GM06990 (cell line): ENCODE measurements around the gene LRBA.
"Not testable (repeated sequence)": the region's sequence is repeated elsewhere in the genome, so short reads cannot be mapped to it uniquely, and the experiment has no call there.

Experiments
- DNase-seq: peaks from one replicate; pipeline ENCODE4 v3.0.0-alpha.2; 2011; ENCODE audit not compliant: insufficient read length; ENCODE audit errors: extremely low read depth
- H3K27me3 ChIP-seq: replicated peaks from 2 replicates; pipeline ENCODE4 v1.6.0; 2011; ENCODE audit warnings: low read length; ENCODE audit not compliant: control insufficient read depth, insufficient read depth
- H3K36me3 ChIP-seq: 2 replicates; pipeline ENCODE4 v1.5.1; 2011; ENCODE audit warnings: low read length; ENCODE audit not compliant: control insufficient read depth, insufficient read depth
- H3K4me3 ChIP-seq: replicated peaks from 2 replicates; pipeline ENCODE4 v1.5.1; 2011; ENCODE audit warnings: low read depth, mild to moderate bottlenecking, control low read depth, low read length
- TF ChIP-seq, protein P1 (sequence below): IDR thresholded peaks from 2 replicates; pipeline ENCODE4 v1.5.1; 2011; ENCODE audit warnings: low read length, control low read depth, mild to moderate bottlenecking, inconsistent platforms; ENCODE audit not compliant: insufficient read depth, poor library complexity, severe bottlenecking

Gene LRBA

DNA sequence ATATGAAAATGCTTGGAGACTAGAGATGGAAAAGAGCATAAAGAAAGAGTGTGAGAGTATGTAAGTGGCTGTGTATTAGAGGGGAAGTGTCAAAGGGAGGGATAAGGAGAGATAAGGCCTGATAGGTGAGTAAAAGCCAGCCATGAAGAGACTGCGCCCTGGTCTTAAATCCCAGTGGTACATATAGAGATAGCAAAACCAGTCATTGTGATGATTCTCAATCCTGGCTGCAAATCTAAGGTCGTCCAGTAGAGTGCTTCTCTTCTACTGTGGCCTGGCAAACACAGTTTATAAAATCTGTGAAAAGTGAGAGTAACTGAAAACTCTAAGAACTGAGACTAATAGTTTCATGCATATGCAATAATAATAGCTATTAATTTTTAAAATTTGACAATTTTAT, 346.3 kb downstream of the LRBA start:
- TF ChIP-seq, protein P1, sequence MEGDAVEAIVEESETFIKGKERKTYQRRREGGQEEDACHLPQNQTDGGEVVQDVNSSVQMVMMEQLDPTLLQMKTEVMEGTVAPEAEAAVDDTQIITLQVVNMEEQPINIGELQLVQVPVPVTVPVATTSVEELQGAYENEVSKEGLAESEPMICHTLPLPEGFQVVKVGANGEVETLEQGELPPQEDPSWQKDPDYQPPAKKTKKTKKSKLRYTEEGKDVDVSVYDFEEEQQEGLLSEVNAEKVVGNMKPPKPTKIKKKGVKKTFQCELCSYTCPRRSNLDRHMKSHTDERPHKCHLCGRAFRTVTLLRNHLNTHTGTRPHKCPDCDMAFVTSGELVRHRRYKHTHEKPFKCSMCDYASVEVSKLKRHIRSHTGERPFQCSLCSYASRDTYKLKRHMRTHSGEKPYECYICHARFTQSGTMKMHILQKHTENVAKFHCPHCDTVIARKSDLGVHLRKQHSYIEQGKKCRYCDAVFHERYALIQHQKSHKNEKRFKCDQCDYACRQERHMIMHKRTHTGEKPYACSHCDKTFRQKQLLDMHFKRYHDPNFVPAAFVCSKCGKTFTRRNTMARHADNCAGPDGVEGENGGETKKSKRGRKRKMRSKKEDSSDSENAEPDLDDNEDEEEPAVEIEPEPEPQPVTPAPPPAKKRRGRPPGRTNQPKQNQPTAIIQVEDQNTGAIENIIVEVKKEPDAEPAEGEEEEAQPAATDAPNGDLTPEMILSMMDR: no peak
- H3K4me3 ChIP-seq: no peak overlapping the region
- DNase-seq: no peak
- H3K27me3 ChIP-seq: no peaks in the 10 kb centered on the region
- no peaks in the 10 kb centered on the region for H3K36me3 ChIP-seq

DNA sequence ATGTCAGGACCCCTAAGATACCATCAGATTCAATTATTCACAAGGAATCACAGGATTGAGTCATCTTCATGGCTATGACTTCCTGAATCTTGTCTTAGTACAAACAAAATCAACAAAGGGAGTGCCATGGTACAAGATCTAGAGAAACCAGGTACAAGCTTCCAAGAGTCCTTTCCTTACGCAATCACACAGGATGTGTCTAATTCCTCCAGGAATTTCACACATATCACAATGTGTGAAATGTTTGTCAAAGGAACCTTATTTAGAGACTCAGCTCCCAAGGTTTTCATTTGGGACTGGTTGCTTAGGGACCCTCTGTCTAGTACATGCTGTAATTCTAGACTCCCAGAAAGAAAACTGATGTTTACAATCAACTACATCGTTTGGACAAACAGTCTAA, 350.1 kb downstream of the LRBA start:
- DNase-seq: no peak
- Histone ChIP-seq H3K27me3 (no peaks in the 10 kb centered on the region), H3K4me3 (no peak overlapping the region), H3K36me3 (no peaks in the 10 kb centered on the region)
- TF ChIP-seq, protein P1: no peak

DNA sequence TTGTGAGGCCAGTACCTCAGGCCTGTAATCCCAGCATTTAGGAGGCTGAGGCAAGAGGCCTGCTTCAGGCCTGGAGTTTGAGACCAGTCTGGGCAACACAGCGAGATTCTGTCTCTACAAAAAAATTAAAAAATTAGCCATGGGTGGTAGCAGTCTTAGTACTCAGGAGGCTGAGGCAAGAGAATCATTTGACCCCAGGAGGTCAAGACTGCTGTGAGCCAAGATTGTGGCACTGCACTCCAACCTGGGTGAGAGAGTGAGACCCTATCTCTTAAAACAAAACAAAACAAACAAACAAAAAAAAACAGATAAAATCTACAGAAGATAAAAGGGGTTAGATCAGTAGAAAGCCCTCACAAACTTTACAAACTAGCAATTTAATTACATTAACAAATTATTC, 352.4 kb downstream of the LRBA start:
- TF ChIP-seq, protein P1: no peak
- H3K4me3 ChIP-seq: no peak overlapping the region
- H3K27me3 ChIP-seq: no peaks in the 10 kb centered on the region
- DNase-seq: no peak
- no peaks in the 10 kb centered on the region for H3K36me3 ChIP-seq

DNA sequence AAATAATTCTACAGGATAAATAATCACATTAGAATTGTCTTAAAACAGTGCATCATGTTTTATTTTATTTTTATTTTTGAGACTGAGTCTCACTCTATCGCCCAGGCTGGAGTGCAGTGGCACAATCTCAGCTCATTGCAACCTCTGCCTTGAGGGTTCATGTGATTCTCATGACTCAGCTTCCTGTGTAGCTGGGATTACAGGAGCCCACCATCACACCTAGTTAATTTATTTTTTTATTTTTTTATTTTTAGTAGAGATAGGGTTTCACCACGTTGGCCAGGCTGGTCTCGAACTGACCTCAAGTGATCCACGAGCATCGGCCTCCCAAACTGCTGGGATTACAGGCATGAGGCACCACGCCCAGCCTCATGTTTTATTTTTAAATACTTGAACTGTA, 353.5 kb downstream of the LRBA start:
- H3K4me3 ChIP-seq, H3K36me3 ChIP-seq, DNase-seq, H3K27me3 ChIP-seq: not testable (repeated sequence)

DNA sequence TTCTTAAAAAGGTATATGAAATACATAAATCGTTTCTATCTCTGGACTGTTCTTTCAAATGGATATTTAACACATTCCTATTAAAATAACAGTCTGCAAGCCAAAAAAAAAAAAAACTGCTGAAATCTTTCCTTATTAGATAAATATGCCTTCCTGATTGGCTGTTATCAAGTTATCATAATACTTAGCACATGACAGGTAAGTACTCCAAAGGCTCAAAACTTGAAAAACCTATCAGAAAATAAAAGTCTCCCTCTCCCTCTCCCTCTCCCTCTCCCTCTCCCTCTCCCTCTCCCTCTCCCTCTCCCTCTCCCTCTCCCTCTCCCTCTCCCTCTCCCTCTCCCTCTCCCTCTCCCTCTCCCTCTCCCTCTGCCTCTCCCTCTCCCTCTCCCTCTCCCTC, 356.8 kb downstream of the LRBA start:
- not testable (repeated sequence) for H3K27me3 ChIP-seq, DNase-seq, H3K4me3 ChIP-seq, H3K36me3 ChIP-seq

DNA sequence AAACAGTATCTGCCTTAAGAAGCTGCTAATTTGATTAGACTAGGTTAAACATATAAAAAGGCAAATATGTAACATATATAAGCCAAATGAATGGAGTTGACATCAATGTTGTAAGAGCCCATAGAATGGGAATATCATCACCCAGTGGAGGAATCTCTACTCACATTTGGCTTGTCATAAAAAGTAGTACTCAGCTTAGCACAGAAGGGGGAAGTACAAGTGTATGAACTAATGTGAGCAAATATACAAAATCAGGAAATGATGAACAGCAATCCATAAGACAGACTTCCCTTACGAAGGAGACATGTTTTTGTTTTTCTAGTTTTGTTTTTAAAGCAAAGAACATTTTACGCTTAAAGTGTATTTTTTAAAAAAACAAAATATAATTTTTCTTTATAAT, 358.2 kb downstream of the LRBA start:
- H3K4me3 ChIP-seq: no peak overlapping the region
- H3K27me3 ChIP-seq: no peaks in the 10 kb centered on the region
- H3K36me3 ChIP-seq: no peaks in the 10 kb centered on the region
- TF ChIP-seq, protein P1: no peak
- DNase-seq: no peak

DNA sequence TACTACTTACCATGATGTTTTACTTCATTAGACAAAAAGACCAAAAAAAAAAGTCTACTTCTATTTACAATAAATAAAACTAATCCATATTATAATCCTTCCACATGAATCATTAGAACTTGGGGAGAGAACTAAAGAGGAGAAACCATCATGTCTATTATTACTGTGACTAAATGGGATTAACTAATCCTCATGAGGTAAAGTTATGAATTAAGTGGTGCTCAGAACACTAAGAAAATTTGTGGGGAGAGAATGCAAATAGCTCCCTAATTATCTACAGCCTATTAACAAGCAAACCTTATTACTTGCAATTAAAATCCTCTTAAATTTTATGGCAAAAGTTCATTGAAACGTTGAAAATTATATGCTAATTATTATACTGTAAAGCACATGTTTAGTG, 364.3 kb downstream of the LRBA start:
- TF ChIP-seq, protein P1: no peak
- Histone ChIP-seq H3K36me3 (no peaks in the 10 kb centered on the region), H3K4me3 (no peak overlapping the region), H3K27me3 (no peaks in the 10 kb centered on the region)
- no peak for DNase-seq
